ENCODE results near the gene JPT1. TPM values are rescaled to one million over a fixed set of nuclear protein-coding genes. Genes with fewer than 3 reads are reported as not detected.
A peak's percentile ranks its signal among the peaks of the same experiment; 100 is the strongest.

The JPT1 gene
- total RNA-seq, 1 experiment from 2014 or later, result 479 TPM

DNA sequence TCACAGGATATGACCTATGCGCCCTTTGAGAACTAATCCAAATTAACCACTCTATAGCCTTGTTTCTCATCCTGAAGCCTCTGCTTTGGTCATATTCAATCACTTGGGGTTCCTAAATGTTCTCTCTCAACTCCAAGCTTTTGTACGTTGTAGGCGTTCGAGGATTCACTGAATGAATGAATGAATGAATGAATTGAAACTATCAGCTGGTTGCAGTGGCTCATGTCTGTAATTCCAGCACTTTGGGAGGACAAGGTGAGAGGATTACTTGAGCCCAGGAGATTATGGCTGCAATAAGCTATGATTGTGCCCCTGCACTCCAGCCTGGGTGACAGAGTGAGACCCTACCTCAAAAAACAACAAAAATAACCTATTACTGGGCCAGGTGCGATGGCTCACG is 34.3 kb upstream of the JPT1 start:
- intact Hi-C loops (cut with micrococcal nuclease; ENCODE audit: unreplicated experiment), result no loop called here
- TF ChIP-seq, protein P1, sequence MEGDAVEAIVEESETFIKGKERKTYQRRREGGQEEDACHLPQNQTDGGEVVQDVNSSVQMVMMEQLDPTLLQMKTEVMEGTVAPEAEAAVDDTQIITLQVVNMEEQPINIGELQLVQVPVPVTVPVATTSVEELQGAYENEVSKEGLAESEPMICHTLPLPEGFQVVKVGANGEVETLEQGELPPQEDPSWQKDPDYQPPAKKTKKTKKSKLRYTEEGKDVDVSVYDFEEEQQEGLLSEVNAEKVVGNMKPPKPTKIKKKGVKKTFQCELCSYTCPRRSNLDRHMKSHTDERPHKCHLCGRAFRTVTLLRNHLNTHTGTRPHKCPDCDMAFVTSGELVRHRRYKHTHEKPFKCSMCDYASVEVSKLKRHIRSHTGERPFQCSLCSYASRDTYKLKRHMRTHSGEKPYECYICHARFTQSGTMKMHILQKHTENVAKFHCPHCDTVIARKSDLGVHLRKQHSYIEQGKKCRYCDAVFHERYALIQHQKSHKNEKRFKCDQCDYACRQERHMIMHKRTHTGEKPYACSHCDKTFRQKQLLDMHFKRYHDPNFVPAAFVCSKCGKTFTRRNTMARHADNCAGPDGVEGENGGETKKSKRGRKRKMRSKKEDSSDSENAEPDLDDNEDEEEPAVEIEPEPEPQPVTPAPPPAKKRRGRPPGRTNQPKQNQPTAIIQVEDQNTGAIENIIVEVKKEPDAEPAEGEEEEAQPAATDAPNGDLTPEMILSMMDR (IDR thresholded peaks at IDR 0.05; ENCODE audit: unreplicated experiment), result no peak
- Mint-ChIP-seq H3K27ac (ENCODE audit: unreplicated experiment) (no peak overlapping the region), H3K4me3 (ENCODE audit: low read depth, unreplicated experiment) (no peak overlapping the region), H3K4me1 (ENCODE audit: low read depth, unreplicated experiment) (peaks cover 22% of the 10 kb centered on the region), H3K9me3 (ENCODE audit: low read depth, unreplicated experiment) (peaks cover 3% of the 10 kb centered on the region), H3K27me3 (ENCODE audit: unreplicated experiment) (no peaks in the 10 kb centered on the region), H3K36me3 (ENCODE audit: insufficient read depth, unreplicated experiment) (peaks cover 18% of the 10 kb centered on the region)
- CTCF ChIA-PET, result interaction anchor here (1.0 to 1.5 kb wide), 2 partner anchors 13 to 75 kb away, joined by 4 to 11 read pairs; no protein-coding TSS in a partner anchor
- BruUV-seq (replicated peaks), result no TSS peak
- DNase-seq, result no peak

DNA sequence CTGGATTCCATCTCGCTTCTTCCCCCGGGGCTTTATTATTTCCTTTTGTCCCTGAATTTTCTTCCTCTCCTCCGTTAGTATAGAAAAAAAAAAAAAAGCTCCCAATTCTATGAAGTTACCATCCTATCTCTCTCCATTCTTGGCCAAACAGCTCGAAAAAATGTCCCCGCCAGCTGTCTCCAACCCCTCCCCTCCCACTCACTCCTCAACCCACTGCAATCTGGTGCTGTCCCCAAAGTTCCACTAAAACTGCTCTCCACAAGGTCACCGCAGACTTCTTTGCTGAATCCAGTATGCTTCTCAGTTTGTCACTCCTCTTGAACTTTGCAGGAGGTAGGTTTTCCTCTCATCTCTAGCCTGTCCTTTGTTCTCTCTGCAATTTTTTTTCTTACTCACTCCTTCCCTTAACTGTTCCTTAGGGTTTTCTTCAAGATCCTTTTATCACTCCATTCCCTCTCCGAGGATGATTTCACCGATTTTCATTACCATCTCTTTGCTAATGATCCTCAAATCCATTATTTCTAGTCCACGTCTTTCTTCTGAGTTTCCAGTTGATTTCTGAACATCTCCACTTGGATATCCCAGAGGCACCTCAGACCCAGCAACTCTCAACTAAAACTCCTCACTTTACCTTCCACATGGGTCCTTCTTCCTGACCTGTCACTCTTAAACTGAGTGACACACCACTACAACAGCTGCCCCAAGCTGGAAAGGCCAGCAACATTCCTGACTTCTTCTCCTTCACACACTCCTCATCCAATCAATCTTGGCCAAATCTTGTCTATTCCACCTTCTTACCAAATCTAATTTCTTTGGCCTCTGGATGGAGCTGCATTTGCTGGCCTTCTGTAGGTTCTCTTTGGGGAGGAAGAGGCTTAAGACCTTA is 29.9 kb upstream of the JPT1 start:
- CTCF ChIA-PET, result interaction anchor here (0.6 kb wide), 1 partner anchor 20 kb away, joined by 3 read pairs; no protein-coding TSS in a partner anchor
- Mint-ChIP-seq H3K4me1 (ENCODE audit: low read depth, unreplicated experiment) (peaks cover 23% of the 10 kb centered on the region), H3K27ac (ENCODE audit: unreplicated experiment) (peak overlapping the region; percentile 79), H3K27me3 (ENCODE audit: unreplicated experiment) (no peaks in the 10 kb centered on the region), H3K9me3 (ENCODE audit: low read depth, unreplicated experiment) (peaks cover 5% of the 10 kb centered on the region), H3K36me3 (ENCODE audit: insufficient read depth, unreplicated experiment) (peaks cover 54% of the 10 kb centered on the region), H3K4me3 (ENCODE audit: low read depth, unreplicated experiment) (peak overlapping the region; percentile 76)
- intact Hi-C loops (cut with micrococcal nuclease; ENCODE audit: unreplicated experiment), result no loop called here
- DNase-seq, result no peak
- TF ChIP-seq, protein P1 (IDR thresholded peaks at IDR 0.05; ENCODE audit: unreplicated experiment), result no peak
- no TSS peak for BruUV-seq (replicated peaks)

DNA sequence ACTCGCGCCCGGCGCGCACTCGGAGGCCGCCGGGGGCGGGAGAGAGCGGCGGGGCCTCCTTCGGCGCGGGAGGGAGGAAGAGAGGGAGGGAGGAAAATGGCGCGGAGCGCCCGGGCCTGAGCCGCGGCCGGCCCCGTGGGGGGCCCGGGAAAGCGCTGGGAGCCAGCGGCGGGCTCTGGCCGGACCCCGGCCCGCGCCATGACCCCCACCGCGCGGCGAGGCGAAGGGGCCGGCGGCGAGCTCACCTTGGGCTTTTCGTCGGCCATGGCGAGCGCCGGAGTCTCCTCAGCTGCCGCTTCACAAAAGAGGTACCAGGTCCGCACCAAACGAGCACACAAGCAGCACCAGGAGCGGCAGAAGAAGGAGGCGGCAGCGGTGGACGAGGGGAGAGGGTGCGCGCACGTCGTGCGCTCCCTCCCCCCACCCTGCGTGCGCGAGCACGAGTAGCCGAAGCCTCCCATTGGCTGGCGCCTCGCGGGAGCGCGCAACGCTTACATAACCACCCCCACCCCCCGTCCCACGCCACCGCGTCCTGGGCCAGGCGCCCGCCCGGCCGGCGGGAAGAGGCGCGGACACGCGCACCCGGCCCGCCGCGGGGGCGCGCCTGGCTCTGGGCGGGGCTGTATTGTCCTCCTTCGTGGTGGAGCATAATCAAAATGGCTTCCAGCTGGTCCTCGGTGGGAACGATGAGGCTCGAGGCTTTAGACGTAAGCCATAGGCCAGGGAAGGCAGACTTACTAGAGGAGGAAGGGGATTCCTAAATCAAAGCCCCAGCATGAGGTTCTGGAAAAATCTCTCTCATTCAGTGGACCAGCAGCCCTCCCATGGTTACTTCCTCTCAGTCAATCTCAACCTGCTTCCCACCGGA is 28.5 kb upstream of the JPT1 start, which contains the start of gene SUMO2:
TSS of gene SUMO2 (minus strand) at position 391 of the 868 bp plus-strand sequence. CDS start at position 266, 125 bp downstream.
- intact Hi-C loops (cut with micrococcal nuclease; ENCODE audit: unreplicated experiment), result no loop called here
- peaks cover 69% of the 10 kb centered on the region for H3K36me3 Mint-ChIP-seq (ENCODE audit: insufficient read depth, unreplicated experiment)
- CTCF ChIA-PET, result no interaction called here

DNA sequence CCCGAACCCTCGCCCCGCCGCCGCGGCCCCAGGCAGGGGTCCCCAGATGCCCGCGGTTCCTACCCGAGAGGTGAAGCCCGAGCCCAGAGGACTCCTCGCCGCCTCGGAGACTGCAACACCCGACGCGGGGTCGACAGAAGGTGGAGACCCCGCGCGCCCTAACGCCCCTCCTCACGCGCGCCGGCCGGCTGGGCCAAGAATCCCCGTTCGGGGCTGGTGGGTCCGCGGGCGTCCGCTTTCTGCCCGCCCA is 27.9 kb upstream of the JPT1 start:
- DNase-seq, result no peak
- no TSS peak for BruUV-seq (replicated peaks)
- CTCF ChIA-PET, result no interaction called here
- H3K4me3 Mint-ChIP-seq (ENCODE audit: low read depth, unreplicated experiment), result peak overlapping the region; percentile 76
- intact Hi-C loops (cut with micrococcal nuclease; ENCODE audit: unreplicated experiment), result no loop called here
- TF ChIP-seq, protein P1 (IDR thresholded peaks at IDR 0.05; ENCODE audit: unreplicated experiment), result no peak
- H3K36me3 Mint-ChIP-seq (ENCODE audit: insufficient read depth, unreplicated experiment), result peaks cover 74% of the 10 kb centered on the region
- no peaks in the 10 kb centered on the region for H3K27me3 Mint-ChIP-seq (ENCODE audit: unreplicated experiment)
- H3K27ac Mint-ChIP-seq (ENCODE audit: unreplicated experiment), result no peak overlapping the region
- peaks cover 17% of the 10 kb centered on the region for H3K4me1 Mint-ChIP-seq (ENCODE audit: low read depth, unreplicated experiment)
- peaks cover 5% of the 10 kb centered on the region for H3K9me3 Mint-ChIP-seq (ENCODE audit: low read depth, unreplicated experiment)

More for the DNA sequence above, 28.5 kb upstream of the JPT1 start, which contains the start of gene SUMO2:
- Mint-ChIP-seq H3K9me3 (ENCODE audit: low read depth, unreplicated experiment) (peaks cover 5% of the 10 kb centered on the region), H3K4me3 (ENCODE audit: low read depth, unreplicated experiment) (peak within 1 kb of the TSS; percentile 76), H3K27me3 (ENCODE audit: unreplicated experiment) (no peaks in the 10 kb centered on the region), H3K27ac (ENCODE audit: unreplicated experiment) (peak within 1 kb of the TSS; percentile 79), H3K4me1 (ENCODE audit: low read depth, unreplicated experiment) (peaks cover 17% of the 10 kb centered on the region)
- TF ChIP-seq, protein P1 (IDR thresholded peaks at IDR 0.05; ENCODE audit: unreplicated experiment), result no peak
- no TSS peak for BruUV-seq (replicated peaks)
- DNase-seq, result peak; percentile 95
